Peyer's patch (tissue), 4 donors: Measurements from ENCODE around the gene SPATA33.

Experiments
- CTCF ChIP-seq, 6 experiments: fragments of 450-650 bp in 4 of 6; fragments of 200-600 bp in 2 of 6; sonication (generic) in 1 of 6; IDR thresholded peaks; one replicate each; pipeline ENCODE4 v1.5.1; 2017 to 2019; ENCODE audit warnings: antibody characterized with exemption in 6 of 6, mild to moderate bottlenecking in 3 of 6, moderate library complexity in 1 of 6
- POLR2A ChIP-seq, 2 donors: fragments of 450-650 bp; IDR thresholded peaks; one replicate each; pipeline ENCODE4 v1.5.1; 2017; ENCODE audit warnings: antibody characterized with exemption in 2 of 2, mild to moderate bottlenecking in 2 of 2, moderate library complexity in 2 of 2

DNA sequence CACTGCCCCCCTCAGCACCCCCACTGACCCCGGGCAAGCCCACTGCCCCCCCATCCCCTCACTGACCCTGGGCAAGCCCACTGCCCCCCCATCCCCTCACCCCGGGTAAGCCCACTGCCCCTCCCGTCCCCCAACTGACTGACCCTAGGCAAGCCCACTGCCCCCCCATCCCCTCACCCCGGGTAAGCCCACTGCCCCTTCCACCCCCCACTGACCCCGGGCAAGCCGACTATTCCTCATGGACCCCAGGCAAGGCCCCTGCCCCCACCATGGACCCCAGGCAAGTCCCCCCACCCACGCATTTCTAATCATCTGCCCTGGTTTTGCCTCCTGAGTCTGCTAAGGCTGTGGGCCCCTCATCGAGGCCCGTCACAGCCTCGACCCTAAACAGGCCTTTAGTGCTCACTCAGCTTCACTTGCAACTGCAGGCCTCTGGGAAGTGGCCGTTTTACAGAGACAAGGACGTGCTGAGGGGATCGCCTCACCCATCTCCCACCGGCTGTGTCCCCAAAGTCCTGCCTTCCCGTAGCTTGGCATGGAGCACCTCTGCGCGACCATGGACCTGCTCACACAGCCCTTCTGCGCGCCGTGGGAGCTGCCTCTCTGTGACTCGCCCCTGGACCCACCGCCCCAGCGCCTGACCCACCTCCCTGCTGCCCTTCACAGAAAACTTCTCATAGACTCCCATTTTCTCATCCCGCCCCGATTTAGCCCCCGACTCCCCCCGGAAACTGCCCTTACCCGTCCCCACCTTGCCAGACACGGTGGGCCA is 59.5 kb downstream of the SPATA33 start:
- TF ChIP-seq CTCF (IDR thresholded peaks at IDR 0.05), result no peak
- no peak for TF ChIP-seq POLR2A (IDR thresholded peaks at IDR 0.05)
